Measurements from ENCODE around the gene DCX.

DCX gene

GRCh38 chrX:111309083-111309482 lies 102.9 kb downstream of the DCX start:
- DNase-seq (ENCODE audit: low read depth in 3 of 3), result no peak

GRCh38 chrX:111308039-111308438 lies 104.0 kb downstream of the DCX start:
- no peak for DNase-seq (ENCODE audit: low read depth in 3 of 3)

- no peak for DNase-seq (ENCODE audit: low read depth in 3 of 3)
Measured at GRCh38 chrX:111302284-111302683, 109.7 kb downstream of the DCX start.

- DNase-seq (ENCODE audit: low read depth in 3 of 3), result no peak
Measured at GRCh38 chrX:111288841-111289240, 123.2 kb downstream of the DCX start.

GRCh38 chrX:111284631-111285293 lies 127.2 kb downstream of the DCX start:
- no peak for DNase-seq (ENCODE audit: low read depth in 3 of 3)

GRCh38 chrX:111283446-111283845 lies 128.5 kb downstream of the DCX start:
- no peak for DNase-seq (ENCODE audit: low read depth in 3 of 3)

- DNase-seq (ENCODE audit: low read depth in 3 of 3), result no peak
Measured at GRCh38 chrX:111282991-111283390, 129.0 kb downstream of the DCX start.

GRCh38 chrX:111282139-111282538 lies 129.9 kb downstream of the DCX start:
- no peak for DNase-seq (ENCODE audit: low read depth in 3 of 3)

GRCh38 chrX:111270339-111270738 lies 141.7 kb downstream of the DCX start, which contains the start of gene CAPN6:
CAPN6 (minus strand) TSS chrX:111270483; CDS start chrX:111263936, 6,547 bp downstream.
- DNase-seq (ENCODE audit: low read depth in 3 of 3), result no peak

- no peak for DNase-seq (ENCODE audit: low read depth in 3 of 3)
Measured at GRCh38 chrX:111268506-111268905, 143.5 kb downstream of the DCX start.

GRCh38 chrX:111265486-111265885 lies 146.5 kb downstream of the DCX start:
- no peak for DNase-seq (ENCODE audit: low read depth in 3 of 3)

- no peak for DNase-seq (ENCODE audit: low read depth in 3 of 3)
Measured at GRCh38 chrX:111264385-111264784, 147.6 kb downstream of the DCX start.

GRCh38 chrX:111262086-111262485 lies 149.9 kb downstream of the DCX start:
- DNase-seq (ENCODE audit: low read depth in 3 of 3), result no peak

- DNase-seq (ENCODE audit: low read depth in 3 of 3), result no peak
Measured at GRCh38 chrX:111260451-111260850, 151.5 kb downstream of the DCX start.

- DNase-seq (ENCODE audit: low read depth in 3 of 3), result no peak
Measured at GRCh38 chrX:111259559-111259958, 152.4 kb downstream of the DCX start.

- no peak for DNase-seq (ENCODE audit: low read depth in 3 of 3)
Measured at GRCh38 chrX:111257733-111258132, 154.3 kb downstream of the DCX start.

GRCh38 chrX:111254896-111255693 lies 156.9 kb downstream of the DCX start:
- DNase-seq (ENCODE audit: low read depth in 3 of 3), result no peak

GRCh38 chrX:111244235-111244750 lies 167.7 kb downstream of the DCX start:
- no peak for DNase-seq (ENCODE audit: low read depth in 3 of 3)

Data from stimulated activated CD4-positive, alpha-beta T cell treated with anti-CD3 and anti-CD28 coated beads, TNF-alpha, amount 100 ng/mL, for 24 hours (primary cell).